Muscle layer of colon (tissue), 2 donors: ENCODE data around the gene CFAP210.
A peak's percentile ranks its signal among the peaks of the same experiment; 100 is the strongest.

ENCODE experiments used
- H3K27ac ChIP-seq: one replicate; pipeline ENCODE4 v1.7.0; 2013; ENCODE audit warnings: low read depth, mild to moderate bottlenecking, low read length, moderate library complexity
- H3K27me3 ChIP-seq, 2 donors: one replicate each; pipeline ENCODE4 v1.7.0; 2013; ENCODE audit warnings: low read length in 2 of 2, mild to moderate bottlenecking in 2 of 2; ENCODE audit not compliant: insufficient read depth in 2 of 2, control insufficient read depth in 1 of 2
- H3K36me3 ChIP-seq: one replicate; pipeline ENCODE4 v1.7.0; 2013; ENCODE audit warnings: mild to moderate bottlenecking, low read length; ENCODE audit not compliant: insufficient read depth
- H3K4me1 ChIP-seq: one replicate; pipeline ENCODE4 v1.7.0; 2013; ENCODE audit warnings: mild to moderate bottlenecking, low read length; ENCODE audit not compliant: insufficient read depth
- H3K4me3 ChIP-seq, 2 donors: one replicate each; pipeline ENCODE4 v1.7.0; 2013; ENCODE audit warnings: low read length in 2 of 2, low read depth in 1 of 2, mild to moderate bottlenecking in 1 of 2, moderate library complexity in 1 of 2
- H3K9ac ChIP-seq: one replicate; pipeline ENCODE4 v1.7.0; 2013; ENCODE audit warnings: low read length
- H3K9me3 ChIP-seq: one replicate; pipeline ENCODE4 v1.7.0; 2013; ENCODE audit warnings: mild to moderate bottlenecking, low read length
- donor health status: abdominal sarcoma.
- donor health status: Adenocarcinoma of cecum.

CFAP210 gene

GRCh38 chr2:169727065-169727464, 32.9 kb upstream of the CFAP210 start:
- no peaks in the 10 kb centered on the region for H3K36me3 ChIP-seq
- no peaks in the 10 kb centered on the region for H3K27me3 ChIP-seq
- no peak overlapping the region for H3K4me3 ChIP-seq
- no peaks in the 10 kb centered on the region for H3K4me1 ChIP-seq
- H3K9ac ChIP-seq = no peak overlapping the region
- no peaks in the 10 kb centered on the region for H3K9me3 ChIP-seq
- no peak overlapping the region for H3K27ac ChIP-seq

- Histone ChIP-seq H3K27ac (no peak overlapping the region), H3K9me3 (no peaks in the 10 kb centered on the region)
Measured at GRCh38 chr2:169721016-169721415, 26.8 kb upstream of the CFAP210 start.

GRCh38 chr2:169718930-169719504, 24.8 kb upstream of the CFAP210 start:
- H3K4me3 ChIP-seq = no peak overlapping the region
- H3K27ac ChIP-seq = no peak overlapping the region
- no peaks in the 10 kb centered on the region for H3K36me3 ChIP-seq
- no peak overlapping the region for H3K9ac ChIP-seq
- peaks cover 35% of the 10 kb centered on the region for H3K4me1 ChIP-seq
- H3K27me3 ChIP-seq = no peaks in the 10 kb centered on the region
- no peaks in the 10 kb centered on the region for H3K9me3 ChIP-seq

More at GRCh38 chr2:169721016-169721415, 26.8 kb upstream of the CFAP210 start:
- H3K4me3 ChIP-seq = no peak overlapping the region
- H3K4me1 ChIP-seq = peaks cover 16% of the 10 kb centered on the region
- H3K9ac ChIP-seq = no peak overlapping the region
- H3K36me3 ChIP-seq = no peaks in the 10 kb centered on the region
- no peaks in the 10 kb centered on the region for H3K27me3 ChIP-seq

GRCh38 chr2:169717691-169718063, 23.5 kb upstream of the CFAP210 start:
- H3K27ac ChIP-seq = peak overlapping the region; percentile 65
- no peak overlapping the region for H3K9ac ChIP-seq
- no peaks in the 10 kb centered on the region for H3K27me3 ChIP-seq
- no peaks in the 10 kb centered on the region for H3K9me3 ChIP-seq
- H3K4me1 ChIP-seq = peaks cover 35% of the 10 kb centered on the region
- H3K4me3 ChIP-seq = no peak overlapping the region
- H3K36me3 ChIP-seq = no peaks in the 10 kb centered on the region

GRCh38 chr2:169716938-169717690, 22.9 kb upstream of the CFAP210 start:
- Histone ChIP-seq H3K9ac (no peak overlapping the region), H3K9me3 (no peaks in the 10 kb centered on the region), H3K4me3 (no peak overlapping the region), H3K27ac (peak overlapping the region; percentile 65), H3K36me3 (no peaks in the 10 kb centered on the region), H3K27me3 (no peaks in the 10 kb centered on the region), H3K4me1 (peaks cover 35% of the 10 kb centered on the region)

GRCh38 chr2:169716238-169716886, 22.2 kb upstream of the CFAP210 start:
- H3K4me3 ChIP-seq = peak overlapping the region in 1 of 2 donors; percentile 44
- peak overlapping the region; percentile 41 for H3K27ac ChIP-seq
- H3K36me3 ChIP-seq = no peaks in the 10 kb centered on the region
- peaks cover 35% of the 10 kb centered on the region for H3K4me1 ChIP-seq
- H3K9me3 ChIP-seq = no peaks in the 10 kb centered on the region
- no peak overlapping the region for H3K9ac ChIP-seq
- no peaks in the 10 kb centered on the region for H3K27me3 ChIP-seq

- Histone ChIP-seq H3K36me3 (no peaks in the 10 kb centered on the region), H3K9me3 (no peaks in the 10 kb centered on the region), H3K27me3 (no peaks in the 10 kb centered on the region), H3K27ac (peak overlapping the region; percentile 41), H3K4me3 (peak overlapping the region; percentile 33 to 44), H3K9ac (no peak overlapping the region), H3K4me1 (peaks cover 35% of the 10 kb centered on the region)
Measured at GRCh38 chr2:169715379-169716237, 21.4 kb upstream of the CFAP210 start.

- Histone ChIP-seq H3K27me3 (no peaks in the 10 kb centered on the region), H3K36me3 (no peaks in the 10 kb centered on the region), H3K4me1 (peaks cover 41% of the 10 kb centered on the region), H3K27ac (peak overlapping the region; percentile 41), H3K9ac (no peak overlapping the region), H3K4me3 (peak overlapping the region in 1 of 2 donors; percentile 44), H3K9me3 (no peaks in the 10 kb centered on the region)
Measured at GRCh38 chr2:169714699-169715098, 20.5 kb upstream of the CFAP210 start.

- Histone ChIP-seq H3K36me3 (no peaks in the 10 kb centered on the region), H3K27me3 (no peaks in the 10 kb centered on the region), H3K4me1 (peaks cover 42% of the 10 kb centered on the region), H3K27ac (no peak overlapping the region), H3K9ac (no peak overlapping the region), H3K9me3 (no peaks in the 10 kb centered on the region), H3K4me3 (no peak overlapping the region)
Measured at GRCh38 chr2:169713331-169713730, 19.1 kb upstream of the CFAP210 start.

GRCh38 chr2:169712791-169713227, 18.6 kb upstream of the CFAP210 start:
- Histone ChIP-seq H3K4me1 (peaks cover 42% of the 10 kb centered on the region), H3K9me3 (no peaks in the 10 kb centered on the region), H3K9ac (no peak overlapping the region), H3K27ac (no peak overlapping the region), H3K36me3 (no peaks in the 10 kb centered on the region), H3K27me3 (no peaks in the 10 kb centered on the region), H3K4me3 (no peak overlapping the region)
